Smooth muscle cell (in vitro differentiated cells): Measurements from ENCODE around the gene IGSF9B. TPM values are rescaled to one million over a fixed set of nuclear protein-coding genes. Genes with fewer than 3 reads are reported as not detected.

Experiments used
- DNase-seq: peaks from one replicate; lab custom pipeline; 2025; ENCODE audit not compliant: unreplicated experiment; lab: John Stamatoyannopoulos, UW
- H2AFZ ChIP-seq: fragments of 200-600 bp; sonication (generic); 2 replicates; pipeline ENCODE4 v1.6.0; 2016; ENCODE audit warnings: antibody characterized with exemption, low read depth, mild to moderate bottlenecking
- H3F3A ChIP-seq: fragments of 200-600 bp; sonication (generic); 2 replicates; pipeline ENCODE4 v1.6.0; 2017; ENCODE audit warnings: antibody characterized with exemption, low read depth
- H3K27ac ChIP-seq: fragments of 200-600 bp; sonication (generic); 2 replicates; pipeline ENCODE4 v1.5.1; 2016; ENCODE audit warnings: low read depth, mild to moderate bottlenecking
- H3K27me3 ChIP-seq: fragments of 200-600 bp; sonication (generic); 2 replicates; pipeline ENCODE4 v1.6.1; 2016; ENCODE audit warnings: low read depth, mild to moderate bottlenecking
- H3K36me3 ChIP-seq: fragments of 200-600 bp; sonication (generic); 2 replicates; pipeline ENCODE4 v1.5.1; 2016; ENCODE audit warnings: low read depth
- H3K4me1 ChIP-seq: fragments of 200-600 bp; sonication (generic); 2 replicates; pipeline ENCODE4 v1.5.1; 2016; ENCODE audit warnings: low read depth
- H3K4me2 ChIP-seq: fragments of 200-600 bp; sonication (generic); 2 replicates; pipeline ENCODE4 v1.6.0; 2016; ENCODE audit warnings: mild to moderate bottlenecking
- H3K4me3 ChIP-seq: fragments of 200-600 bp; sonication (generic); 2 replicates; pipeline ENCODE4 v1.5.1; 2016; ENCODE audit warnings: mild to moderate bottlenecking
- H3K79me2 ChIP-seq: fragments of 200-600 bp; sonication (generic); 2 replicates; pipeline ENCODE4 v1.6.0; 2016; ENCODE audit warnings: low read depth, mild to moderate bottlenecking
- H3K9ac ChIP-seq: fragments of 200-600 bp; sonication (generic); 2 replicates; pipeline ENCODE4 v1.6.0; 2016; ENCODE audit warnings: low read depth
- H3K9me3 ChIP-seq: fragments of 200-600 bp; sonication (generic); replicated peaks from 2 replicates; pipeline ENCODE4 v1.5.1; 2016; ENCODE audit warnings: low read depth
- H4K20me1 ChIP-seq: fragments of 200-600 bp; sonication (generic); 2 replicates; pipeline ENCODE4 v1.6.0; 2016; ENCODE audit warnings: low read depth
- WGBS: methylation state at CpG from one replicate; pipeline ENCODE4 v1.1.7; 2016; ENCODE audit warnings: low lambda C conversion rate; 5-methylcytosine and 5-hydroxymethylcytosine counted together
- polyA plus RNA-seq: library from polyadenylated mRNA; unstranded; fragments of >200 nt; fragmentation: Nextera tagmentation; extraction: Ambion mirVana; gene quantifications from 2 replicates; pipeline ENCODE4 v1.2.1, GENCODE V29; 2016
- total RNA-seq: library from RNA; depleted of rRNA; stranded (reverse); fragments of >200 nt; gene quantifications from 2 replicates; pipeline ENCODE4 v1.2.3, GENCODE V29; 2014
- TF ChIP-seq, protein P1 (sequence below): fragments of 200-600 bp; sonication (generic); IDR thresholded peaks from 2 replicates; pipeline ENCODE4 v1.5.1; 2017; ENCODE audit warnings: borderline replicate concordance, mild to moderate bottlenecking, antibody characterized with exemption; ENCODE audit not compliant: insufficient read depth, poor library complexity, severe bottlenecking

Gene IGSF9B
- total and polyA plus RNA-seq, 2 experiments from 2014 or later = 0.82 to 1.7 TPM

DNA sequence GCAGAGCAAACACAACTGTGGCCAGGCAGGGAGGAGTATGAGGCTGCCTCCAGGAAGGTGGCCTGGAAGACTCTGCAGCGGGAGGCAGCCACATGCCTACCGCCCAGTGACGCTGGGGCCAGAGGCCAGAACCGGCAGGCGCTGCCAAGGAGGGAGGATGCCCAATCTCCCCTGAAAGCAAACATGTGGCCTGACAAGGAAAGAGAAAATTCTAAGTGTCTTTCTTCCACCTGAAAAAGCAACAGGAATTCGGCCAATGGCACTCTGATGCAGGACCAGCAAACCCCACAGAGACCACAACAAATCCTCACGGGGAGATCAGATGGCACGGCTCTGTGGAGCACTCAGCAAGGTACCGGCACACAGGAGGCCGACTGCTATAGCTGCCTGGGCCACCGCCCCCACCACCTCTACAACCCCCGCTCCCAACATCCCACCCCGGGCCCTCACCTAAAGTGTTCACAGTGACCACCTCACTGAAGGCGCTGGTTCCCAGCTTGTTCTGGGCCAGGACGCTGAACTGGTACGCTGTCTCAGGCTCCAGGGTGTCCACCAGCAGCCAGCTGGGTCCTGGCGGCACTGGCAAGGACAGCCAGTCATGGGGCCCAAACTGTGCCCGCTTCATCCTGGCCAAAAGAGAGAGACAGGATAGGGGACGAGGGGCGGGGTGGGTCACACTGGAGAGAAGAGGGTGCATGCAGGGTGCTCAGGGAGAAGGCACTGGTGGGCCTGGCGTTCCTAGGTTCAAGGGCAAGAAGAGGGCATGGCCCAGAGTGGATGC is 30.1 kb downstream of the IGSF9B start:
- H3F3A ChIP-seq = no peaks in the 10 kb centered on the region
- no peaks in the 10 kb centered on the region for H3K79me2 ChIP-seq
- no peak for DNase-seq
- H3K27ac ChIP-seq = no peak overlapping the region
- TF ChIP-seq, protein P1, sequence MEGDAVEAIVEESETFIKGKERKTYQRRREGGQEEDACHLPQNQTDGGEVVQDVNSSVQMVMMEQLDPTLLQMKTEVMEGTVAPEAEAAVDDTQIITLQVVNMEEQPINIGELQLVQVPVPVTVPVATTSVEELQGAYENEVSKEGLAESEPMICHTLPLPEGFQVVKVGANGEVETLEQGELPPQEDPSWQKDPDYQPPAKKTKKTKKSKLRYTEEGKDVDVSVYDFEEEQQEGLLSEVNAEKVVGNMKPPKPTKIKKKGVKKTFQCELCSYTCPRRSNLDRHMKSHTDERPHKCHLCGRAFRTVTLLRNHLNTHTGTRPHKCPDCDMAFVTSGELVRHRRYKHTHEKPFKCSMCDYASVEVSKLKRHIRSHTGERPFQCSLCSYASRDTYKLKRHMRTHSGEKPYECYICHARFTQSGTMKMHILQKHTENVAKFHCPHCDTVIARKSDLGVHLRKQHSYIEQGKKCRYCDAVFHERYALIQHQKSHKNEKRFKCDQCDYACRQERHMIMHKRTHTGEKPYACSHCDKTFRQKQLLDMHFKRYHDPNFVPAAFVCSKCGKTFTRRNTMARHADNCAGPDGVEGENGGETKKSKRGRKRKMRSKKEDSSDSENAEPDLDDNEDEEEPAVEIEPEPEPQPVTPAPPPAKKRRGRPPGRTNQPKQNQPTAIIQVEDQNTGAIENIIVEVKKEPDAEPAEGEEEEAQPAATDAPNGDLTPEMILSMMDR = no peak
- no peak overlapping the region for H3K4me2 ChIP-seq
- H3K9ac ChIP-seq = no peak overlapping the region
- no peaks in the 10 kb centered on the region for H3K9me3 ChIP-seq
- H2AFZ ChIP-seq = no peak overlapping the region
- no peaks in the 10 kb centered on the region for H3K4me1 ChIP-seq
- 95% methylated on average over 21 of the region's 21 CpGs for WGBS
- H3K36me3 ChIP-seq = no peaks in the 10 kb centered on the region
- no peaks in the 10 kb centered on the region for H3K27me3 ChIP-seq
- H4K20me1 ChIP-seq = no peaks in the 10 kb centered on the region
- H3K4me3 ChIP-seq = no peak overlapping the region

GRCh38 chr11:133925756-133926155 is 31.0 kb downstream of the IGSF9B start:
- H3K4me3 ChIP-seq = no peak overlapping the region
- 96% methylated on average over 20 of the region's 20 CpGs for WGBS
- no peak overlapping the region for H2AFZ ChIP-seq
- no peaks in the 10 kb centered on the region for H3F3A ChIP-seq
- H3K4me1 ChIP-seq = no peaks in the 10 kb centered on the region
- TF ChIP-seq, protein P1 = no peak
- no peaks in the 10 kb centered on the region for H3K36me3 ChIP-seq
- H4K20me1 ChIP-seq = no peaks in the 10 kb centered on the region
- H3K9ac ChIP-seq = no peak overlapping the region
- no peaks in the 10 kb centered on the region for H3K27me3 ChIP-seq
- no peak for DNase-seq
- no peaks in the 10 kb centered on the region for H3K9me3 ChIP-seq
- no peak overlapping the region for H3K4me2 ChIP-seq
- H3K27ac ChIP-seq = no peak overlapping the region
- no peaks in the 10 kb centered on the region for H3K79me2 ChIP-seq

DNA sequence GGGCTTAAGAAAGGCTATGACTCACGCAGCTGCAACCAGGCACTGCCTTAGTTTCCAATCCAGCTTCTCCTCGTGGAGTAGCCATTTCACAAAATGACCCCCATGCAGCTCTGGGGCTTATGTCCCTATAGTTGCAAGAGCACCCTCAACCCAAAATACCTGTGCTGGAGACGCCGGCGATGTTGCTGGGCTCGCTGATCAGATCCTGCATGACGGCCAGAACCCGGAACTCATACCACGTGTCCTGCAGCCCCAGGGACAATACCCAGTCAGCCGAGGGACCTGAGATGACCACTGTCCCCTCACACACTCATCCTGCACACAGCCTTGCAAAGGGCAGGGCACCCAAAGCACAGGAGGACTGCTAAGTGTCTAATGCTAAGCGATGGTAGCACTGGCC is 32.1 kb downstream of the IGSF9B start:
- no peak overlapping the region for H3K27ac ChIP-seq
- DNase-seq = no peak
- H3K36me3 ChIP-seq = no peaks in the 10 kb centered on the region
- H3K9me3 ChIP-seq = no peaks in the 10 kb centered on the region
- H3K79me2 ChIP-seq = no peaks in the 10 kb centered on the region
- TF ChIP-seq, protein P1 = no peak
- H3K4me3 ChIP-seq = no peak overlapping the region
- H3K4me1 ChIP-seq = no peaks in the 10 kb centered on the region
- no peaks in the 10 kb centered on the region for H4K20me1 ChIP-seq
- no peaks in the 10 kb centered on the region for H3F3A ChIP-seq
- 87% methylated on average over 11 of the region's 11 CpGs for WGBS
- H3K27me3 ChIP-seq = no peaks in the 10 kb centered on the region
- H2AFZ ChIP-seq = no peak overlapping the region
- no peak overlapping the region for H3K4me2 ChIP-seq
- no peak overlapping the region for H3K9ac ChIP-seq
